DMS114 treated with DMSO at 0.1 percent for 48 hours (cell line): ENCODE data around the gene PIK3C2G.
"Not testable (repeated sequence)": the region's sequence is repeated elsewhere in the genome, so short reads cannot be mapped to it uniquely, and the experiment has no call there.

Experiments
- DNase-seq: peaks from one replicate; lab custom pipeline; 2025; ENCODE audit not compliant: unreplicated experiment; lab: John Stamatoyannopoulos, UW

Gene PIK3C2G

GRCh38 chr12:18461758-18462157, 200.4 kb downstream of the PIK3C2G start:
- no peak for DNase-seq

GRCh38 chr12:18462442-18462841, 201.1 kb downstream of the PIK3C2G start:
- no peak for DNase-seq

GRCh38 chr12:18467620-18468245, 206.4 kb downstream of the PIK3C2G start:
- DNase-seq = no peak

GRCh38 chr12:18468246-18469075, 207.1 kb downstream of the PIK3C2G start:
- DNase-seq = no peak

GRCh38 chr12:18470251-18470650, 208.9 kb downstream of the PIK3C2G start:
- no peak for DNase-seq

- DNase-seq = no peak
Observed at GRCh38 chr12:18472304-18472703, 211.0 kb downstream of the PIK3C2G start.

- no peak for DNase-seq
Observed at GRCh38 chr12:18472806-18473205, 211.5 kb downstream of the PIK3C2G start.

GRCh38 chr12:18476861-18477260, 215.5 kb downstream of the PIK3C2G start:
- no peak for DNase-seq

- DNase-seq = no peak
Observed at GRCh38 chr12:18479256-18479655, 217.9 kb downstream of the PIK3C2G start.

GRCh38 chr12:18482601-18483120, 221.3 kb downstream of the PIK3C2G start:
- no peak for DNase-seq

GRCh38 chr12:18483698-18484325, 222.5 kb downstream of the PIK3C2G start:
- DNase-seq = no peak

- no peak for DNase-seq
Observed at GRCh38 chr12:18486036-18486435, 224.7 kb downstream of the PIK3C2G start.

GRCh38 chr12:18487509-18487908, 226.2 kb downstream of the PIK3C2G start:
- DNase-seq = no peak

GRCh38 chr12:18492372-18493025, 231.2 kb downstream of the PIK3C2G start:
- no peak for DNase-seq

GRCh38 chr12:18496156-18496555, 234.8 kb downstream of the PIK3C2G start:
- DNase-seq = no peak

- not testable (repeated sequence) for DNase-seq
Observed at GRCh38 chr12:18500160-18500574, 238.8 kb downstream of the PIK3C2G start.

- DNase-seq = not testable (repeated sequence)
Observed at GRCh38 chr12:18500736-18501135, 239.4 kb downstream of the PIK3C2G start.

- no peak for DNase-seq
Observed at GRCh38 chr12:18502422-18502968, 241.2 kb downstream of the PIK3C2G start.

- DNase-seq = no peak
Observed at GRCh38 chr12:18521461-18521860, 260.1 kb downstream of the PIK3C2G start.

GRCh38 chr12:18522806-18523205, 261.5 kb downstream of the PIK3C2G start:
- no peak for DNase-seq

- not testable (repeated sequence) for DNase-seq
Observed at GRCh38 chr12:18542497-18542896, 281.2 kb downstream of the PIK3C2G start.
